NCI-H2227 (cell line): ENCODE measurements around the gene PSTPIP1.

ENCODE experiments used
- DNase-seq: peaks from one replicate; lab custom pipeline; 2025; ENCODE audit not compliant: unreplicated experiment; lab: John Stamatoyannopoulos, UW

Gene PSTPIP1

GRCh38 chr15:77017761-77018720 is 23.1 kb downstream of the PSTPIP1 start:
- DNase-seq: no peak

- DNase-seq: no peak
These were observed 24.0 kb downstream of the PSTPIP1 start for GRCh38 chr15:77018796-77019505.

- no peak for DNase-seq
These were observed 24.8 kb downstream of the PSTPIP1 start for GRCh38 chr15:77019521-77020331.

- no peak for DNase-seq
These were observed 25.6 kb downstream of the PSTPIP1 start for GRCh38 chr15:77020348-77021087.

GRCh38 chr15:77021088-77021481 is 26.2 kb downstream of the PSTPIP1 start:
- DNase-seq: no peak

GRCh38 chr15:77021803-77022381 is 27.0 kb downstream of the PSTPIP1 start:
- no peak for DNase-seq

GRCh38 chr15:77022646-77023575 is 28.0 kb downstream of the PSTPIP1 start:
- no peak for DNase-seq

- no peak for DNase-seq
These were observed 28.8 kb downstream of the PSTPIP1 start for GRCh38 chr15:77023576-77024272.

- peak; percentile 75 for DNase-seq
These were observed 29.6 kb downstream of the PSTPIP1 start for GRCh38 chr15:77024273-77025082.

GRCh38 chr15:77025083-77025901 is 30.4 kb downstream of the PSTPIP1 start:
- DNase-seq: no peak

GRCh38 chr15:77025941-77026411 is 31.1 kb downstream of the PSTPIP1 start:
- no peak for DNase-seq

GRCh38 chr15:77026501-77027110 is 31.7 kb downstream of the PSTPIP1 start:
- DNase-seq: no peak

GRCh38 chr15:77027111-77027696 is 32.3 kb downstream of the PSTPIP1 start:
- no peak for DNase-seq

- DNase-seq: no peak
These were observed 32.9 kb downstream of the PSTPIP1 start for GRCh38 chr15:77027697-77028450.
